Stomach (tissue), 4 donors: Measurements from ENCODE around the gene WNT9B.

ENCODE experiments used
- CTCF ChIP-seq, 7 experiments: fragments of 450-650 bp in 4 of 7; fragments of 200-600 bp in 3 of 7; sonication (generic) in 3 of 7; IDR thresholded peaks; one replicate each; pipeline ENCODE4 v1.5.1; 2016 to 2019; ENCODE audit warnings: antibody characterized with exemption in 7 of 7, control low read depth in 2 of 7, mild to moderate bottlenecking in 1 of 7
- EP300 ChIP-seq: sonication (generic); formaldehyde crosslinking; IDR thresholded peaks from one replicate; pipeline ENCODE4 v1.6.1; 2017; ENCODE audit warnings: antibody characterized with exemption
- POLR2A ChIP-seq, 4 donors: fragments of 450-650 bp; IDR thresholded peaks; one replicate each; pipeline ENCODE4 v1.6.1; 2016; ENCODE audit warnings: antibody characterized with exemption in 4 of 4, control low read depth in 2 of 4, mild to moderate bottlenecking in 1 of 4, moderate library complexity in 1 of 4

- TF ChIP-seq POLR2A (IDR thresholded peaks at IDR 0.05): no peak
- no peak for TF ChIP-seq CTCF (IDR thresholded peaks at IDR 0.05)
- no peak for TF ChIP-seq EP300
Observed at GRCh38 chr17:46878055-46878454, 26.7 kb downstream of the WNT9B start.
